GM12801 (cell line): ENCODE measurements around the gene PCSK6.

ENCODE experiments used
- CTCF ChIP-seq: IDR thresholded peaks from one replicate; pipeline ENCODE4 v1.5.1; 2011; ENCODE audit warnings: control low read depth; ENCODE audit not compliant: insufficient read length; ENCODE audit errors: extremely low read depth

Gene PCSK6

DNA sequence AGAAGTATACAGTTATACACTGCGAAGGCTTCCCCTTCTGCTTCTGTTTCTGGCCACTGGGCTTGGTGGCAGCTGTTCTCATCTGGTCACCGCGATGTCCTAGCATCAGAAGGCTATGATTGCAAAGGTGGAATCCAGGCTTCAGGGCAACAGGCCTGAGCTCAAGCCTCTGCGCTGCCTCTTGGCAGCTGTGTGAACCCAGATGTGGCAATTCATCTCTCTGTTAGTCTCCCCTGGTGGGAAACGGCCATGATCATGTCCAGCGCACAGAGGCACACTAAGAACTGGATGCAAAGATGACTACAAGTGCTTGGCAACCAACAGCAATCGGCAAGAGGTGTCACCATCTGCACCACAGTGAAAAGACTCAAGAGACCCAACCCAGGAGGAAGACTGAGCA lies 78.9 kb downstream of the PCSK6 start:
- no peak for TF ChIP-seq CTCF

DNA sequence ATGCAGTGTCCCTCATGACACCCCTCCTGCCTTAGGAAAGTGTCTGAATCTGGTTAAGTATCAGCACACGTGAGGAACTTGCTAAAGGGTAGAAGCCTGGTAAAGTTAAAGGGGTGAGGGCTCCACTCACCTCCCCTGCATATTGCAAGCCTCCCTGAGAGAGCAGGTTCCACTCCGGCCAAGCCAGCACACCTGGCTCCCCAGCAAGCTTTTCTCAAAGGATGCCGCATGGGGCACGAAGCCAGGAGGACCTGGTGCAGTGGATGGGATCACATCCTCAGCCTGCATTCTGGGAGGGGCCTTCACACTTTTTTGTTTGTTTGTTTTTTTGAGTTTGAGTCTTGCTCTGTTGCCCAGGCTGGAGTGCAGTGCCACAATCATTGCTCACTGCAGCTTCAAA lies 79.9 kb downstream of the PCSK6 start:
- TF ChIP-seq CTCF = no peak

DNA sequence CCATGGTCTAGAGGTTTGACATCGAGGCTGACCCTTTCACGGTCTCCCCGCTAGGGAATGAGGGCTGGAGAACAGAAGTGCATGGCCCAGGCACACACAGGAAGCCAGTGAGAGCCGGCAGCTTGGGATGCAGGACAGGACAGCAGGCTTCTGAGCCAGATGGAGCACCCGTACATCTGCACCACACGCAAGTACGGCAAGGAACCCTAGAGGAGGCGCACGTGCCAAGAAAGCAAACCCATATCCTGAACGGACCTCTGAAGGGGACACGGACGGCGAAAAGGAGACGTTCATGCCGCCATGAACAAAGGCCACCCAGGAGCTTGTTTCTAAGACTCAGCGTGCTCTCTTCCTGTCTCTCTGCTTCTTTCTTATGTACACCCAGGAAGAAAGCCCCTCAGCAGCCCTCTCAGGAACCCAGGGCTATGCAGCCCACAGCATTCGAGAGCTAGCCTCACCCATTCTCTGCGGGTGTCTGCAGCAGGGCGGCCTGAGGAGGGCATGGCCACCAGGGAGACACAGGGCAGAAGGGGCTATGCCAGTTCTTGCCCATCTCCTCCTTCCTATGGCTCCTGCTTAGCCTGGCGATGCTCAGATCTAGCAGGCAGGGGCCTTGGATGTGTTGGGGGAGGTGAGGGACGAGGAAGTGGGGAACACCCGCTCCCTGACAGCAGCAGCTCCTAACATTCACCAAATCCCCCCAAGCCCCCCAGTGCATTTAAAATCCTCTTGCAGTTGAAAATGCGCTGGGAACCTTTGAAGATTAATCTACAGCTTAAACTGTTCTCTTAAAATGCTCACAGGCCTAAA lies 81.3 kb downstream of the PCSK6 start:
- TF ChIP-seq CTCF = no peak

DNA sequence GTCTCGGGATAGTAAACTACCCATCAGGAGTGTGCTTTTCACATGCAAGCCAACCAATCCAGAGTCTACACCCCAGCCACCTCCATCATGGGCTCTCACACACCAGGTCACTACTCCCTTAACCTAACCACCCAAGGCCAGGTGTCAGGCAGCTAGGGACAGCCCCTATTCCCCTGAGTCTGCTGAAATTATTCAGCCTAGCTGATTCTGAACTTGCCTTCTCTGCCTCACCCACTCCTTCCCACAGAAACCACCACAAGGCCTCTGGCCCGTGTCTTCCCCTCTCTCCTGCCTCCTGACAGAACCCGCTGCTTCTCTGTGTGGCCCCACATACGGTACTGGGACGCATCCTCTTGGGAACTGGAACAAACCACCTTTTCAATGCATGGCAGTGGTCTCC lies 82.1 kb downstream of the PCSK6 start:
- no peak for TF ChIP-seq CTCF

DNA sequence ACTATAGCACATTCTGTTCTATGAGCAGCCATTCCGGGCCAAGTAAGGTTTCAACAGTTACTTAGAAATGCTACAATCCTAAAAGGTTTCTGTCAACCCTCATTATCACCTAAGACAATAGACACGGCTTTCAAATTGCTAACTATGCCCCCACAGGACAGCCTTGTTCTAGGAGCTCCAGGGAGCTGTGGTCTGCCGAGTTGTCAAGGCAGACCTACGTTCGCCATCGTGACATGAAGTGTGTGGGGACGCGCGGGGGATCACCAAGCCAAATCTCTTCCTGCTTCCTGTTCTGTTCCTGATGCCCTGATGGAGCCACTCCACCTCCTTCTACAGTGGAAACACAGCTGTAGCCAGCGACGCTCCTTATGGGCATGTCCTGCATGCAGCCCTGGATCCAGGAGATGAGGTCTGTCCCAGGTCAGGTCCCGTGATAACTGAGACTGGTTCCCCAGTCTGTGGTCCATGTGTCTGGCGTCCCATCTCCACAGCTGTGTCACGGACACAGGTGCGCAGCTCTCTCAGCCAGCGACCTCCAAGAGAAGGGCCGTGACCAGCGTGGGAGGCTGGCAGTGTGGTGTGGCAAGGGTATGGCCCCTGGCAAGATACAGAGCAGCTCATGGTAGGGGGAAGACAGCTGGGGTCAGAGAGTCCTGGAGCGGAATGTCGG lies 82.8 kb downstream of the PCSK6 start:
- no peak for TF ChIP-seq CTCF

DNA sequence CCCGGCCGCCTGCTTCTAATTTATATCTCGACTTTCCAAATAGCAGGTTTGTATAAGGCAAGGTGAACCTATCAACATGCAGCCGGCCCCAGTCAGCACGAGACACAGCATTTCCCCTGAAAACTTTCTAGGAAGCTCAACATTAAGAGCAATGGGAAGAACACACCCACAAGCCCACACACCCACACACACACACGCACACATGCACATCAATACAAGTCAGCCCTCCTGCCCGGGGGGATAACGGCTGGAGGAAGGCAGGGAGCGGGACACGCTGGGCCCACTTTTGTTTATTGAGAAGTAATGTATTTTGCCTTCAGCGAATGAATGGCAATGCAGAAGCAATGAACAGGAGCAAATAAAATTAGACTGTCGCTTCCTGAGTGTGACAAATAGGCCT lies 83.5 kb downstream of the PCSK6 start:
- TF ChIP-seq CTCF = no peak

DNA sequence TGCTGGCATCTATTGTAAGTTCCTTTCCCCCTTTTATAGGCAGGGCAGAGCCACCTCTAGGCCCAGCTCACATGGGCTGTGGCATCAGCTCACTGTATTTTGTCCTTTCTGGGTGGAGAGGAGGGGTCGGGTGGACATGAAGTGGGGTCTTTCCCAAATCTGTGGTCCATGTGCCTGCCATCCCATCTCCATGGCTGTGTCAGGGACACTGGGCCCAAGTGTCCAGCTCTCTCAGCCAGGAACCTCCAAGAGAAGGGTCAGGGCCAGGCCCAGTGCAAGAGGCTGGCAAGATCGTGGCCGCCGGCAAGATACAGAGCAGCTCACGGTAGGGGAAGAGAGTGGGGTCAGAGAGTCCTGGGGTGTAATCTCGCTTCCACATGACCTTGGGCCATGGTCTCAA lies 85.3 kb downstream of the PCSK6 start:
- no peak for TF ChIP-seq CTCF
